Neural progenitor cell (in vitro differentiated cells): ENCODE data around the gene MAP4K5. TPM values are rescaled to one million over a fixed set of nuclear protein-coding genes. Genes with fewer than 3 reads are reported as not detected.

Experiments
- DNase-seq: peaks from one replicate; pipeline ENCODE4 v3.0.0-alpha.2; 2016; ENCODE audit warnings: low spot score
- H2AFZ ChIP-seq: fragments of 200-600 bp; sonication (generic); replicated peaks from 2 replicates; pipeline ENCODE4 v1.6.1; 2016; ENCODE audit warnings: antibody characterized with exemption
- H3F3A ChIP-seq: fragments of 200-600 bp; sonication (generic); 2 replicates; pipeline ENCODE4 v1.6.1; 2016; ENCODE audit warnings: antibody characterized with exemption, low read depth
- H3K27ac ChIP-seq: fragments of 200-600 bp; sonication (generic); 2 replicates; pipeline ENCODE4 v1.5.1; 2016; ENCODE audit warnings: mild to moderate bottlenecking
- H3K27me3 ChIP-seq: fragments of 200-600 bp; sonication (generic); 2 replicates; pipeline ENCODE4 v1.6.1; 2016; ENCODE audit warnings: mild to moderate bottlenecking, moderate library complexity
- H3K36me3 ChIP-seq: fragments of 200-600 bp; sonication (generic); 2 replicates; pipeline ENCODE4 v1.5.1; 2016
- H3K4me1 ChIP-seq: fragments of 200-600 bp; sonication (generic); 2 replicates; pipeline ENCODE4 v1.6.1; 2016; ENCODE audit warnings: mixed run types
- H3K4me2 ChIP-seq: fragments of 200-600 bp; sonication (generic); 2 replicates; pipeline ENCODE4 v1.6.1; 2016
- H3K4me3 ChIP-seq: fragments of 200-600 bp; sonication (generic); 2 replicates; pipeline ENCODE4 v1.5.1; 2016
- H3K79me2 ChIP-seq: fragments of 200-600 bp; sonication (generic); 2 replicates; pipeline ENCODE4 v1.6.1; 2016; ENCODE audit warnings: low read depth
- H3K9ac ChIP-seq: fragments of 200-600 bp; sonication (generic); 2 replicates; pipeline ENCODE4 v1.6.1; 2016
- H3K9me3 ChIP-seq: fragments of 200-600 bp; sonication (generic); 2 replicates; pipeline ENCODE4 v1.5.1; 2016; ENCODE audit warnings: low read depth
- H4K20me1 ChIP-seq: fragments of 200-600 bp; sonication (generic); 2 replicates; pipeline ENCODE4 v1.6.1; 2016; ENCODE audit warnings: low read depth
- H3K27ac Mint-ChIP-seq: 3 replicates; pipeline ENCODE4 v1.8.0; 2021; ENCODE audit warnings: mixed read lengths
- H3K27me3 Mint-ChIP-seq: 2 replicates; pipeline ENCODE4 v1.8.0; 2022; ENCODE audit warnings: low read depth, mild to moderate bottlenecking, inconsistent platforms, moderate library complexity, mixed read lengths; ENCODE audit not compliant: insufficient read depth
- H3K36me3 Mint-ChIP-seq: 3 replicates; pipeline ENCODE4 v1.8.0; 2021; ENCODE audit warnings: mixed read lengths
- H3K4me1 Mint-ChIP-seq: 3 replicates; pipeline ENCODE4 v1.8.0; 2021; ENCODE audit warnings: mixed read lengths
- H3K4me3 Mint-ChIP-seq: 3 replicates; pipeline ENCODE4 v1.8.0; 2021; ENCODE audit warnings: mild to moderate bottlenecking, moderate library complexity, mixed read lengths
- H3K9me3 Mint-ChIP-seq: 3 replicates; pipeline ENCODE4 v1.8.0; 2020; ENCODE audit warnings: mixed read lengths
- CTCF ChIP-seq: fragments of 200-600 bp; sonication (generic); IDR thresholded peaks from 2 replicates; pipeline ENCODE4 v1.5.1; 2017; ENCODE audit warnings: antibody characterized with exemption, mild to moderate bottlenecking
- EZH2 ChIP-seq: fragments of 200-600 bp; sonication (generic); IDR thresholded peaks from 2 replicates; pipeline ENCODE4 v1.6.1; 2017; ENCODE audit warnings: antibody characterized with exemption, mild to moderate bottlenecking, moderate library complexity
- EZH2phosphoT487 ChIP-seq: fragments of 200-600 bp; sonication (generic); IDR thresholded peaks from 2 replicates; pipeline ENCODE4 v1.6.1; 2017; ENCODE audit warnings: antibody characterized with exemption
- total RNA-seq: library from RNA; depleted of rRNA; stranded (reverse); fragments of >200 nt; gene quantifications from 2 replicates; pipeline ENCODE4 v1.2.3, GENCODE V29; 2015; ENCODE audit warnings: low replicate concordance

Gene MAP4K5
- total RNA-seq, 1 donor from 2014 or later = 114 TPM

- H3K4me2 ChIP-seq = no peak overlapping the region
Measured at GRCh38 chr14:50501642-50502041, 30.7 kb downstream of the MAP4K5 start.

GRCh38 chr14:50497351-50497750 lies 35.0 kb downstream of the MAP4K5 start:
- H3K4me1 Mint-ChIP-seq = no peaks in the 10 kb centered on the region
- no peak overlapping the region for H3K9ac ChIP-seq
- peaks cover 19% of the 10 kb centered on the region for H3K9me3 Mint-ChIP-seq
- no peak for TF ChIP-seq EZH2phosphoT487
- no peak for TF ChIP-seq EZH2
- no peak for TF ChIP-seq CTCF
- H3K9me3 ChIP-seq = no peaks in the 10 kb centered on the region
- H3K36me3 ChIP-seq = peaks cover 17% of the 10 kb centered on the region
- peaks cover 15% of the 10 kb centered on the region for H4K20me1 ChIP-seq
- H3K4me3 Mint-ChIP-seq = no peak overlapping the region
- no peaks in the 10 kb centered on the region for H3K27me3 ChIP-seq
- no peaks in the 10 kb centered on the region for H3K4me1 ChIP-seq
- no peak overlapping the region for H2AFZ ChIP-seq
- no peak for DNase-seq
- H3K27ac Mint-ChIP-seq = no peak overlapping the region
- peaks cover 78% of the 10 kb centered on the region for H3K79me2 ChIP-seq
- H3K27me3 Mint-ChIP-seq = no peaks in the 10 kb centered on the region
- H3K36me3 Mint-ChIP-seq = peaks cover 46% of the 10 kb centered on the region
- H3K4me2 ChIP-seq = no peak overlapping the region
- H3K27ac ChIP-seq = no peak overlapping the region
- H3K4me3 ChIP-seq = no peak overlapping the region
- H3F3A ChIP-seq = peaks cover 4% of the 10 kb centered on the region

More at GRCh38 chr14:50501642-50502041, 30.7 kb downstream of the MAP4K5 start:
- Histone ChIP-seq H3K36me3 (peaks cover 24% of the 10 kb centered on the region), H3K4me1 (no peaks in the 10 kb centered on the region), H3K27me3 (no peaks in the 10 kb centered on the region), H3F3A (peaks cover 7% of the 10 kb centered on the region), H3K27ac (no peak overlapping the region), H3K4me3 (no peak overlapping the region), H3K9me3 (no peaks in the 10 kb centered on the region), H2AFZ (no peak overlapping the region), H3K79me2 (peaks cover 65% of the 10 kb centered on the region), H4K20me1 (peaks cover 25% of the 10 kb centered on the region), H3K9ac (no peak overlapping the region)
- Mint-ChIP-seq H3K27ac (no peak overlapping the region), H3K4me1 (no peaks in the 10 kb centered on the region), H3K9me3 (no peaks in the 10 kb centered on the region), H3K27me3 (no peaks in the 10 kb centered on the region), H3K36me3 (peaks cover 34% of the 10 kb centered on the region), H3K4me3 (no peak overlapping the region)
- no peak for DNase-seq
- no peak for TF ChIP-seq CTCF
- no peak for TF ChIP-seq EZH2phosphoT487
- TF ChIP-seq EZH2 = no peak

GRCh38 chr14:50489851-50490250 lies 42.5 kb downstream of the MAP4K5 start:
- H3K27me3 Mint-ChIP-seq = no peaks in the 10 kb centered on the region
- peaks cover 10% of the 10 kb centered on the region for H3K36me3 ChIP-seq
- no peaks in the 10 kb centered on the region for H3K9me3 ChIP-seq
- no peak overlapping the region for H3K4me3 ChIP-seq
- peaks cover 33% of the 10 kb centered on the region for H4K20me1 ChIP-seq
- H3F3A ChIP-seq = no peaks in the 10 kb centered on the region
- H3K9ac ChIP-seq = no peak overlapping the region
- no peak for DNase-seq
- peaks cover 34% of the 10 kb centered on the region for H3K36me3 Mint-ChIP-seq
- TF ChIP-seq EZH2 (no peak), EZH2phosphoT487 (no peak), CTCF (no peak)
- no peak overlapping the region for H3K27ac ChIP-seq
- H3K4me3 Mint-ChIP-seq = no peak overlapping the region
- no peak overlapping the region for H3K27ac Mint-ChIP-seq
- no peak overlapping the region for H3K4me2 ChIP-seq
- H2AFZ ChIP-seq = no peak overlapping the region
- H3K4me1 ChIP-seq = no peaks in the 10 kb centered on the region
- H3K27me3 ChIP-seq = no peaks in the 10 kb centered on the region
- peaks cover 9% of the 10 kb centered on the region for H3K9me3 Mint-ChIP-seq
- peaks cover 80% of the 10 kb centered on the region for H3K79me2 ChIP-seq
- no peaks in the 10 kb centered on the region for H3K4me1 Mint-ChIP-seq
